HG02943 (cell line): ENCODE measurements around the gene TAS2R60.
"Not testable (repeated sequence)": the region's sequence is repeated elsewhere in the genome, so short reads cannot be mapped to it uniquely, and the experiment has no call there.

Source experiments
- ATAC-seq: cut with Tn5 transposase; IDR thresholded peaks from one replicate; pipeline ENCODE4 v1.9.1; 2021; ENCODE audit warnings: mild to moderate bottlenecking, low read depth, moderate library complexity; ENCODE audit not compliant: unreplicated experiment

Gene TAS2R60

GRCh38 chr7:143410521-143411004 is 32.7 kb upstream of the TAS2R60 start:
- ATAC-seq: no peak

DNA sequence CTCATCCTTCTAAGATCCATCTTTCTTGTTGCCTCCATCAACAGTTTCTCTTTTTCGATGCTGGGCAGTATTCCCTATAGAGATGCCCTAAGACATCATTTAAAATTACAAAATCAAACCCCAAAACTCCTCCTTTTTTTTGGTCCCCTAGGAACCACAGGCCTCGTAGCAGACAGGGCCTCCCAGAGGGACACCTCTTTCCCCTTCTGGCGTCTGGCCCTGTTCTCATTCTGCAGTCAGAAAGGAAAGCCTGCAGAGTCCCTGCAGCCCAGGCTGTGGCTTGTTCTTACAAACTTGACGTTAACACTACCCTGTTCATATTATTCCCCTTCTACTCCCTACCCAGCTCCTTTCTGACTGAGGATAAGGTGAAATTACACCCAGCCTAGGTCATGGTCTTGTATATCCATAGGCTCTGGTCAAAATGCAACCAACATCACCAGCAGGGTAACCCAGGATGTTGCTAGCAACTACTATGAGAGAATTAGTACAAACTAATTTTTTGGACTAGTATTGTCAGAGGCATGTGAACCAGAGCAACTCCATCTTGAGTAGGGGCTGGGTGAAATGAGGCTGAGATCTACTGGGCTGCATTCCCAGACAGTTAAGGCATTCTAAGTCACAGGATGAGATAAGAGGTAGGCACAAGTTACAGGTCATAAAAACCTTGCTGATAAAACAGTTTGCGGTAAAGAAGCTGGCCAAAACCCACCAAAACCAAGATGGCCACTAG is 31.1 kb upstream of the TAS2R60 start:
- ATAC-seq: no peak

DNA sequence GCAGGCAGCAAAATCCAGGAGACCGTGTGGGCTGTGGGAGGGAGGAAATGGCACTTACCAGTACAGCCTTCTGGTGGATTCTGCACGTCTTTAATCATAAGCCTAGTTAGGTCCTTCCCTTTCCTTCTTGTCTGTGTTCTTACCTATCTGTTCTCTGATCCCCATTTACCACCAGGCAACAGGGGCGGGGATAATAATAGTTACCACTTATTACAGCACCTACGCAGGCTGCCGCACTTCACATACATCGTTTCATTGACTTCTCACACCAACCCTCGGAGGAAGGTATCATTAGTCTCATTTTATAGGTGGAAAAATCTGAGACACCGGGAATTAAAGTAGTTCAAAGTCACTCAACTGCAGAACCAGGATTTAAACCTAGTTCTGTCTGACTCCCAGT is 30.1 kb upstream of the TAS2R60 start:
- no peak for ATAC-seq

DNA sequence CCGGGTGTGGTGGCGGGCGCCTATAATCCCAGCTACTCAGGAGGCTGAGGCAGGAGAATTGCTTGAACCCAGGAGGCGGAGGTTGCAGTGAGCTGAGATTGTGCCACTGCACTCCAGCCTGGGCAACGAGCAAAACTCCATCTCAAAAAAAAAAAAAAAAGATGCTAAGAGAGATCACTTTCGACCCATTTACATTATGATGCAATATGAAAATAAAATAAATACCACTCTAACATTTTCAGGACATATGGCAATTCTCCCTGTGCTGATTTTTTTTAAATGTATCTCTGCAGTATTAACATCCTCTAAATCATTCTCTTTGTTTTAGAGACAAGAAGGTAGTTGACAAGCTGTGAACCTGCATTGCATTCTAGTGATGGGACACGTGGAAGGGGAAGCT is 28.0 kb upstream of the TAS2R60 start:
- ATAC-seq: not testable (repeated sequence)

- no peak for ATAC-seq
Observed at GRCh38 chr7:143415742-143416397, 27.4 kb upstream of the TAS2R60 start.

- peak; percentile 63 for ATAC-seq
Observed at GRCh38 chr7:143416565-143417149, 26.6 kb upstream of the TAS2R60 start.

GRCh38 chr7:143417734-143418383 is 25.4 kb upstream of the TAS2R60 start:
- ATAC-seq: no peak

GRCh38 chr7:143418681-143419458 is 24.4 kb upstream of the TAS2R60 start:
- no peak for ATAC-seq

DNA sequence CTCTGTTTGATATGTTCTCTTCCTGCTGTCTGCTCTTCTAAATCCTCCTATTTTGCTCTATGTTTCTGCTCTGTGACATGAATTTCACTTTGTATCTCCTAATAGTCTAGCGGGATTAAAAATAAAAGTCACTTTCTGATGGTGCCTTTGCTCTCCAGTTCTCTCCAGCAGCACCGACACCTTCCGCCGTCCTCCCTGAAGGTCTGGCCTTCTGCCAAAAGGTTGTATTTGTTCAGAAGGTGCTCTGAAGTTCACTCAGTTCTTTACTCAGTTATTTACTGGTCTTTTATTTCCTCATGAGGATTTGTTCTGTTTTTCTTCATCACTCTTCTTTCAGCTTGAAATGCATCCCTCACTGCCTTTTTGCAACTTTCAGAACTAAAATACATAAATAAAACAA is 23.4 kb upstream of the TAS2R60 start:
- no peak for ATAC-seq

DNA sequence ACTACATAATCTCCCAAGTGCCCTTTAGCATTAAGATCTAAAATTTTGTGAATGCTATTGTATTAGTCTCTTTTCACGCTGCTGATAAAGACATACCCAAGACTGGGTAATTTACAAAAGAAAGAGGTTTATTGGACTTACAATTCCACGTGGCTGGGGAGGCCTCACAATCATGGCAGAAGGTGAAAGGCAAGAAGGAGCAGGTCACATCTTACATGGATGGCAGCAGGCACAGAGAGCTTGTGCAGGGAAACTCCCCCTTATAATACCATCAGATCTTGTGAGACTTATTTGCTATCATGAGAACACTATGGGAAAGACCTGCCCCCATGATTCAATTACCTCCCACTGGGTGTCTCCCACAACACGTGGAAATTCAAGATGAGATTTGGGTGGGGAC is 22.6 kb upstream of the TAS2R60 start:
- not testable (repeated sequence) for ATAC-seq

DNA sequence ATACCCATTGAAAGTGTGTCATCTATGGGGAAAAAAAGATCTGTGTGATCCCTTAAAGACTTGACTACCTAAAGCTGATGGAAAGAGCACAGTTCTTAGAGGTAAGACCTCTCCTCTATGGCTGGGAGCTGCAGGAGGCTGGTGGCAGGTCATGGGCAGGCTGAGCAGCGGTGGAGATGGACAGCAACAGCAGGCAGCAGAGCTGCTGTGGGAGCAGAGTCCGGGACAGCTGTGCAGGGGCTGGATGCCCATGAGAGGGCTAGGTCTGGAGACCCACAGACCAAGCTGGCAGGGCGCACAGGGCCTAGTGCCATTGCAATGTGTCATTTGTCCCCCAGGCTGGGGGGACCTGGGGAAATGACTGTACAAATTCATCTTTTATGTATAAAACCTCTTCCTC is 21.2 kb upstream of the TAS2R60 start:
- no peak for ATAC-seq

DNA sequence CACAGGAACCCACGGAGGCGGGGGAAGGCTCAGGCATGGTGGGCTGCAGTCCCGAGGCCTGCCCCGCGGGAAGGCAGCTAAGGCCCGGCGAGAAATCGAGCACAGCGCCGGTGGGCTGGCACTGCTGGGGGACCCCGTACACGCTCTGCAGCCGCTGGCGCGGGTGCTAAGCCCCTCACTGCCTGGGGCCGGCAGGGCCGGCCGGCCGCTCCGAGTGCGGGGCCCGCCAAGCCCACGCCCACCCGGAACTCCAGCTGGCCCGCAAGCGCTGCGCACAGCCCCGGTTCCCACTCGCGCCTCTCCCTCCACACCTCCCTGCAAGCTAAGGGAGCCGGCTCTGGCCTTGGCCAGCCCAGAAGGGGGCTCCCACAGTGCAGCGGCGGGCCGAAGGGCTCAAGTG is 18.8 kb upstream of the TAS2R60 start:
- ATAC-seq: not testable (repeated sequence)

DNA sequence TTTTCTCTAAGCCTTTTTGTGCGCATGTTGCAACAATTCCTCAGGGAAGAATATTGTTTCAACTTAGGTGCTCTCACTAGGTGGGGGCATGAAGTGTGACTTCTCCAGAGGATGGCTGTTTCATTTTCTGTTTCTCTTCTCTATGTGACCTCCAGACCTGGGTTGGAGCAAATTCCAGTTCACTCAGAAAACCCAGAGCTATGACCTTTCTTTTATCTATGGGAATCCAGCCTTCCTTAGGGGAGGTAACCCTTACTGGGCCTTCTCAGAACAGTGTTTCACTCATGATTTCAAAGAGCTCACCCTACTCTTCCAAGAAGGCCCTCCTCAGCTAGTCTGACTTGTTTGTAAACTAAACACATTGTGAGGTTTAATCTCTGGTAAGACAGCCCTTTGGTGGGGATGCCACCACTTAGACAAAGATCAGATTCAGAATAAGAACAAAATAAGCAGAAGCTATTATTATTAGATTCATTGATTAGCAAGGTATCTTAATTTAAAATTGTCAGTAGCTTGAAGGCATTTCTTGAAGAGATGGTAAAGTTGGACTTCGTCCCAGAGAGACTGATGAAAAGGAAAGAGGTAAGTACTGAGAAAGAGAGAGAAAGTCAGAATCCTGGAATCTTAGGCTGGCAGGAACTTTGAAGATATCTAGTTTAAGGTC is 16.6 kb upstream of the TAS2R60 start:
- ATAC-seq: no peak

DNA sequence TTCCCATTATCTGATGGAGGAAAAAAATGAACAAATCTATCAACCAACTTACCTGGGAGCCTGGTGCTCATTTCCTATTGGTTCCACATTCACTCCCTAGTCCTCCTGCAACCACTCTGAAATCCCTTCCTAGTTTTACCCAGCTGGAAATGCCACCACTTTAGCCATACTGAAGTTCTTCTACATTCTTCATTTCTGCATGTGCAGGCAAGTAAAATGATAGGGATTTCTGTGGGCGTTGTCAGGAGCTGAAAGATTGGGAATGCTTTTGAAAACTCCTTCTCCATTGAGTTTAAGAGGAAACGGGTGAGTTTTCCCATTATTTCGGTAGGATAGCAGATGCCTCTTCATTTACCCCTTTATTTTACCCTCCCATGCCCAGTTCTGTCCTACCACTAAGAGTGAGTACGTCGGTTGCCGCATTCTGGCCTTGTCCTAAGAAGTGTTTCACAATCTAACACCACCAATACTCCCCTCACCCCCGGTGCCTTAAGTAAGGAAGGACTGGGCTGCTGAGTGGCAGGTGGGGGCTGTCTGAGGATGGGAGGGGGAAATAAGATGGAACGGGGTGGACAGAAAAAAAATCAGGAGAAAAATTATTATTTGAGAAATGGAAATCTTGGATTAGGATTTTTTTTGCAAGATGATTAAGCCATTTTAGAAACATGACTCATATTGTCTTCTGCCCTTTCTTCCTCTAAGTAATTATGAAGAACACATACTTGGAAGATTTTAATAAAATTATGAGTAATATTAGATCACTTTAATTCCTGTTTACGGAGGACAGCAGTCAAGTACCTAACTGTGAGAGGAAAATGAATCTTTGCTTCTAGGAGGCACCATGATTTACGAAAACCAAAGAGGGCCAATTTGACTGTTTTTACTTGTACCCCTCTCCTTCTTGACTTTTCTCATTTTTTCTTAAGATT is 13.2 kb upstream of the TAS2R60 start:
- ATAC-seq: no peak

GRCh38 chr7:143431109-143431508 is 12.1 kb upstream of the TAS2R60 start:
- ATAC-seq: no peak

DNA sequence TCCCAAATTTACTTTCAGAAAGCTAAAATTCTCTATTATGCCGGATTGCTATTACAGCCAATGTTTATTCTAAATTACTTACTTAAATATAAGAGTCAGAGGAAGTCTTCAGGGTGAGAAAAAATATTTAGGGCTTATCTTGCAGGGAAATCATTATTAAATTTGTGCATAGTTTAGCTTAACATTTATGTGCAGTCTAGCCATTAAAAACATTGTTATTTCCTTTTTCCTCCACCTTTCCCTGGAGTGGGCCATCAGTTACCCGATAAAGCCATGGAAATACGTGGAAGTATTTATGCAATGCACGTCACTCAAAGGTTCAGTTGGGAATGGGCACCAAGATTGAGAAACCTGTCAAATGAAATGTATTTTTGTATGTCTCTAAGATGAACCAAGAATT is 9.5 kb upstream of the TAS2R60 start:
- ATAC-seq: no peak

GRCh38 chr7:143434660-143435059 is 8.6 kb upstream of the TAS2R60 start:
- ATAC-seq: no peak

GRCh38 chr7:143435266-143435665 is 8.0 kb upstream of the TAS2R60 start:
- no peak for ATAC-seq
